Liver (tissue), 3 donors: ENCODE measurements around the gene SUGCT.

Source experiments
- ATF3 ChIP-seq: IDR thresholded peaks from 2 replicates; pipeline ENCODE4 v1.6.1; 2016; ENCODE audit warnings: antibody characterized with exemption
- FOXA1 ChIP-seq: IDR thresholded peaks from 2 replicates; pipeline ENCODE4 v1.6.1; 2016; ENCODE audit warnings: antibody characterized with exemption
- MAX ChIP-seq: IDR thresholded peaks from 2 replicates; pipeline ENCODE4 v1.6.1; 2016; ENCODE audit warnings: antibody characterized with exemption
- RXRA ChIP-seq, 2 donors: IDR thresholded peaks; 2 replicates each; pipeline ENCODE4 v1.6.1; 2017 to 2018; ENCODE audit warnings: antibody characterized with exemption in 2 of 2, mild to moderate bottlenecking in 1 of 2
- YY1 ChIP-seq: IDR thresholded peaks from 2 replicates; pipeline ENCODE4 v1.6.1; 2016; ENCODE audit warnings: antibody characterized with exemption, mild to moderate bottlenecking
- TF ChIP-seq, protein P1 (sequence below): fragments of 150-350 bp; IDR thresholded peaks from 2 replicates; pipeline ENCODE4 v1.5.1; 2017; ENCODE audit warnings: improper control_type of control experiment, low read depth, low read length; ENCODE audit not compliant: missing input control
- donor health status: healthy.
- donor health status: healthy.

DNA sequence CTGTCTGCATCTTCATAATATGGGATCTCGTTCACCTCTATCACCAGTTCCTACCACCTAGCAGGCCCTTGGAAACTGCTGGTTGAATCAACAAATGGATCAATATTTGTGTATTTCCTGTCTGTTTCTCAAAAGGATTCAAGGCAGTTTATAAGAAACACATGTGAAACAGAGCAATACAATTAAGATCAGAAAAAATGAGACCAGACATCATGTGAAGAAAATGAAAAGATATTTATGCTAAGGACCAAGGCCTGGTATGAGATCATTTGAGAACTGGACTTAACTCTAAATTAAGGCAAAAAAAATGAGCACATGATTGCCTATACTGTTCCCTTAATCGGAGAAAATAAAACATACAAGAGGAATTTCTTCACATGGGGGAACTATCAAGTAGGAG is 589.0 kb downstream of the SUGCT start:
- TF ChIP-seq, protein P1, sequence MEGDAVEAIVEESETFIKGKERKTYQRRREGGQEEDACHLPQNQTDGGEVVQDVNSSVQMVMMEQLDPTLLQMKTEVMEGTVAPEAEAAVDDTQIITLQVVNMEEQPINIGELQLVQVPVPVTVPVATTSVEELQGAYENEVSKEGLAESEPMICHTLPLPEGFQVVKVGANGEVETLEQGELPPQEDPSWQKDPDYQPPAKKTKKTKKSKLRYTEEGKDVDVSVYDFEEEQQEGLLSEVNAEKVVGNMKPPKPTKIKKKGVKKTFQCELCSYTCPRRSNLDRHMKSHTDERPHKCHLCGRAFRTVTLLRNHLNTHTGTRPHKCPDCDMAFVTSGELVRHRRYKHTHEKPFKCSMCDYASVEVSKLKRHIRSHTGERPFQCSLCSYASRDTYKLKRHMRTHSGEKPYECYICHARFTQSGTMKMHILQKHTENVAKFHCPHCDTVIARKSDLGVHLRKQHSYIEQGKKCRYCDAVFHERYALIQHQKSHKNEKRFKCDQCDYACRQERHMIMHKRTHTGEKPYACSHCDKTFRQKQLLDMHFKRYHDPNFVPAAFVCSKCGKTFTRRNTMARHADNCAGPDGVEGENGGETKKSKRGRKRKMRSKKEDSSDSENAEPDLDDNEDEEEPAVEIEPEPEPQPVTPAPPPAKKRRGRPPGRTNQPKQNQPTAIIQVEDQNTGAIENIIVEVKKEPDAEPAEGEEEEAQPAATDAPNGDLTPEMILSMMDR, result no peak
- no peak for TF ChIP-seq YY1
- no peak for TF ChIP-seq MAX
- no peak for TF ChIP-seq ATF3
- no peak for TF ChIP-seq RXRA (IDR thresholded peaks at IDR 0.05)
- TF ChIP-seq FOXA1, result no peak
